Left renal cortex interstitium (tissue), 4 donors: ENCODE results near the gene INCENP. TPM values are rescaled to one million over a fixed set of nuclear protein-coding genes. Genes with fewer than 3 reads are reported as not detected.
"Not testable (repeated sequence)": the region's sequence is repeated elsewhere in the genome, so short reads cannot be mapped to it uniquely, and the experiment has no call there.

Source experiments
- DNase-seq, 4 donors: peaks; one replicate each; pipeline ENCODE4 v3.0.0-alpha.2; 2013; ENCODE audit warnings: low read depth in 4 of 4, low spot score in 2 of 4, missing footprints in 1 of 4
- polyA plus RNA-seq, 4 donors: library from polyadenylated mRNA; unstranded; fragments of 120-200 nt; gene quantifications; one replicate each; pipeline ENCODE4 v1.2.1, GENCODE V29; 2013; ENCODE audit not compliant: insufficient read length in 4 of 4

The INCENP gene
- polyA plus RNA-seq, 4 donors: 31.6 to 42.7 (median 39.0) TPM

DNA sequence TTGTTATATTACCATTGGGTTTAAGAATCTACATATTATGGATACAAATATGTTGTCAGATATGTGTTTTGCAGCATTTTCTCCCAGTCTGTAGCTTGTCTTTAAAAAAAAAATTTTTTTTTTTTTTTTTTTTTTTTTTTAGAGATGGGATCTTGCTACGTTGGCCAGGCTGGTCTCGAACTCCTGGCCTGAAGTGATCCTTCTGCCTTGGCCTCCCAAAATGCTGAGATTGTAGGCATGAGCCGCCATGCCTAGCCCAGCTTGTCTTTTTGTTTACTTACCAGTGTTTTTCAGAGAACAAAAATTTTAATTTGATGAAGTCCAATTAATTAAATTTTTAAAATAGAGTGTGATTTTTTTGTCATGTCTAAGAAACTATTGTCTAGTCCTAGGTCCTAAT is 29.8 kb downstream of the INCENP start:
- no peak for DNase-seq

- no peak for DNase-seq
Measured at GRCh38 chr11:62157603-62158002, 33.8 kb downstream of the INCENP start.

DNA sequence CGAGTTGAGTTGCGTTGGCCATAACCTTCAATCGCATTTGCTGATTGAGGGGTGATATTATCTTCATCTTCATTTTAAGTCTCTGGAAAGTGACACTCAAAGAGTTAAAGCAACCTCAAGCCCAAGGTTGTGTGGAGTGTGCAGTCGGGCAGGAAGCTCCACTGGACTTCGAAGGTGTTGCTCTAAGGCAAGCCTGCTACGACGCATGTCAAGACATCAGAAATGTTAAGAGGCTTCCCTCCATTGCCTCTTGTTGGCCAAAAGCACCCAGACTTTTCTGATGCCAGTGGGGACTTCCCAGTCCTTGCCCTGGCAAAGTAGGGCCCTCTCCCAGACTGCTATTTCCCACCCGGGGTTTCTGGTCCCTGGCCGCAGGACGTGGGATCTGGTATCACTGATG is 42.6 kb downstream of the INCENP start:
- DNase-seq: no peak

DNA sequence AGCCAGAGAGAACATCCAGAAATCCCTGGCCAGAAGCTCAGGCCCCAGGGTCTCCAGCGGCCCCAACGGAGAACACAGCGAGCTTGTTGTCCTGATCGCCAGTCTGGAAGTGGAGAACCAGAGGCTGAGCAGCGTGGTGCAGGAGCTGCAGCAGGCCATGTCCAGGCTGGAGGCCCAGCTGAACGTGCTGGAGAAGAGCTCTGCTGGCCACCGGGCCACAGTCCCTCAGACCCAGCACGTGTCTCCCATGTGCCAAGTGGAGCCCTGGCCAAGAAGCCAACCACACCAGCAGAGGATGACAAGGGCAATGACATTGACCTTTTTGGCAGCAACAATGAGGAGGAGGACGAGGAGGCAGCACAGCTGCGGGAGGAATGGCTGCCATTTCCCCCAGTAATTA is 45.6 kb downstream of the INCENP start:
- no peak for DNase-seq

DNA sequence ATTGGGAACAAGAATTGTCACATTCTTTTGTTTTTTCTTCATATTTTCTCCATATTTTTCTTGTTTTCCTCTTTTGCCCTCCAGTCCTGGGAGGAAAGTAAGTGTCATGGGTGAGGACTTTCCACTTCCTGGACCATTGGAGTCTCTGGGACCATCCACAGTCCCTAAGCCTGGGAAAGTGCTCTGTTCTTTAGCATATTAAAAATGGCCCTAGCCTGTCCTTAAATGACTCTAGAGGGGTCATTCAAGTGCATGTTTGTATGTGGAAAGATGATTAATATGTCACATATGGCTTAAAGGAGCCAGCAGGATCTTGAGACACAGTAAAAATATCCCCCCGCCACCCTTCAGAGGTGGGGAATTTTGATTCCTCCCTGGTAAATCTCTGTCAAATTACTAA is 46.1 kb downstream of the INCENP start:
- no peak for DNase-seq

DNA sequence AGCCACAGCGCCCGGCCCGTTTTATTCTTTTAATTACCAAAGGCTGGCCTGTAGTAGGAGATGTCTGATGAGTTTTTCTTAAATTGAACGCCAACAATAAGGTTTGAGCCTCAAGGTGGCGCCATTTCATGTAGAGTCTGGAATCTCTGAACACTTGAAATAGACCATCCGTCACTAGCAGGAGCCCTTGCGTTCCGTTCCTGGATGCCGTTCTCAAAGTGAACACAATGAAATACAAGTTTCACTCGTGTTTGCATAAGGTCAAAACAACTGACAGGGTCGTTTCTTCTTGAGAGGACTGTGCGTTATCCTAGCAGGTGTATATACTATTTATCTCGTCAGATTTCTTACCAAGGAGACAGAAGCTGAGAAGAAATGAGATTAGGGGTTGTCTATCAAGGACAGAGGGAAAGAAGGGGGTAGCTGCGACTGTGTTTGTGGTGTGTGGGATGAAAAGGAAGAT is 47.5 kb downstream of the INCENP start:
- peak; percentile 56 to 84 (median 65) for DNase-seq

GRCh38 chr11:62172294-62172693 is 48.5 kb downstream of the INCENP start:
- DNase-seq: no peak

GRCh38 chr11:62176766-62177165 is 53.0 kb downstream of the INCENP start:
- no peak for DNase-seq

DNA sequence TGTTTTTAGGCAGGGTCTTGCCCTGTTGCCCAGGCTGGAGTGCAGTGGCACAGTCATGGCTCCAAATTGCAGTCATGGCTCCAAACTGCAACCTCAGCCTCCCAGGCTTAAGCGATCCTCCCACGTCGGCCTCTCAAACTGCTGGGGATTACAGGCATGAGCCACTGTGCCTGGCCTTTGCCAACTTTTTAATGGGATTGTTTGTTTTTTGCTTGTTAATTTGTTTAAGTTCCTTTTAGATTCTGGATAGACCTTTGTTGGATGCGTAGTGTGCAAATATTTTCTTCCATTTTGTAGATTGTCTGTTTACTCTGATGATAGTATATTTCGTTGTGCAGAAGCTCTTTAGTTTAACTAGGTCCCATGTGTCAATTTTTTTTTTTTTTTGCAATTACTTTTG is 56.2 kb downstream of the INCENP start:
- no peak for DNase-seq

DNA sequence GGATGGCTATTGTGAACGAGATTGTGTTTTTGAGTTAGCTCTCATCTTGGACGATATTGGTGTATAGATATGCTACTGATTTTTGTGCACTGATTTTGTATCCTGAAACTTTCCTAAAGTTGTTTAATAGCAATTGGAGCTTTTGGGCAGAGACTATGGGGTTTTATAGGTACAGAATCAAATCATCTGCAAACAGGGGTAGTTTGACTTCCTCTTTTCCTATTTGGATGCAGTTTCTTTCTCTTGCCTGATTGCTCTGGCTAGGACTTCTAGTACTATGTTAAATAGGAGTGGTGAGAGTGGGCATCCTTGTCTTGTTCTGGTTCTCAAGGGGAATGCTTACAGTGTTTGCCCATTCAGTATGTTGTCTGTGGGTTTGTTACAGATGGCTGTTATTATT is 57.3 kb downstream of the INCENP start:
- DNase-seq: no peak

DNA sequence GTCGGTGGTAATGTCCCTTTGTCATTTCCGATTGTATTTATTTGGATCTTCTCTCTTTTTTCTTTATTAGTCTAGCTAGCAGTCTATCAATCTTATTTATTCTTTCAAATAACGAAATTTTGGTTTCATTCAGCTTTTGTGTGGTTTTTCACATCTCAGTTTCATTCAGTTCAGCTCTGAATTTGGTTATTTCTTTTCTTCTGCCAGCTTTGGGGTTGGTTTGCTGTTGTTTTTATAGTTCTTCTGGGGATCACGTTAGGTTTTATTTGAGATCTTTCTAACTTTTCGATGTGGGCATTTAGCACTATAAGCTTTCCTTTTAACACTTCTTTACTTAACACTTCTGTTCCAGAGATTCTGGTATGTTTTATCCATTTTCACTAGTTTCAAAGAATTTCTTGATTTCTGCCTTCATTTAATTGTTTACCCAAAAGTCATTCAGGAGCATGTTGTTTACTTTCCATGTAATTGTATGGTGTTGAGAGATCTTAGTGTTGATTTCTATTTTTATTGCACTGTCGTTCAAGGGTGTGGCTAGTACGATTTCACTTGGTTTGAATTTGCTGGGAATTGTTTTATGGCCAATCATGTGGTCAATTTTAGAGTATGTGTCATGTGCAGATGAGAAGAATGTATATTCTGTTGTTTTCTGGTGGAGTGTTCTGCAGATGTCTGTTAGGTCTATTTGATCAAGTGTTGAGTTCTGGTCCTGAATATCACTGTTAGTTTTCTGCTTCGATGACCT is 58.5 kb downstream of the INCENP start:
- no peak for DNase-seq

- no peak for DNase-seq
Measured at GRCh38 chr11:62186195-62186594, 62.4 kb downstream of the INCENP start.

GRCh38 chr11:62190011-62190410 is 66.2 kb downstream of the INCENP start, which contains the start of gene SCGB1D1:
Gene SCGB1D1 (plus strand): TSS chr11:62190216. CDS start chr11:62190285, 69 bp downstream.
- no peak for DNase-seq

DNA sequence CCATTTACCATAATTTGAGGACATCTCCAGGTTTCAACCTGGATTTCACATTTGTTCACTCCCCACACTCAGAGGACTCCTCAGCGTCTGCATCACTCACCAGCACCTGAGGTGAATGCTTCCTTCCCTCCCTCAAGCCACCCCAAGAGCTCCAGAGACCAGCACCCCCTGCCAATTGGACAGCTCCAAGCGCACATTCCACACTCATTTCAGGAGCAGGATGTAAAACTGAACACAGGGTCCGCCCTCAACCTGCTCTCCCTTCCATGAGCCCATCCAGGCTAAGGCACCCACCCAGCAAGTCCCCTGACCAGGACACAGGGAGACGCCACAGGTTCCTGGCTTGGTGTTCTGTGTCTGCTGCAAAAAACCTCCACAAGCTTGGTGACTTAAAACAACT is 70.1 kb downstream of the INCENP start:
- no peak for DNase-seq

DNA sequence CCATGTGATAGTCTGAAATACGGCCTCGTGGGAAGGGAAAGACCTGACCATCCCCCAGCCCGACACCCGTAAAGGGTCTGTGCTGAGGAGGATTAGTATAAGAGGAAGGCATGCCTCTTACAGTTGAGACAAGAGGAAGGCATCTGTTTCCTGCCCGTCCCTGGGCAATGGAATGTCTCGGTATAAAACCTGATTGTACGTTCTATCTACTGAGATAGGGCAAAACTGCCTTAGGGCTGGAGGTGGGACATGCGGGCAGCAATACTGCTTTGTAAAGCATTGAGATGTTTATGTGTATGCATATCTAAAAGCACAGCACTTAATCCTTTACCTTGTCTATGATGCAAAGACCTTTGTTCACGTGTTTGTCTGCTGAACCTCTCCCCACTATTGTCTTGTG is 71.2 kb downstream of the INCENP start:
- not testable (repeated sequence) for DNase-seq

DNA sequence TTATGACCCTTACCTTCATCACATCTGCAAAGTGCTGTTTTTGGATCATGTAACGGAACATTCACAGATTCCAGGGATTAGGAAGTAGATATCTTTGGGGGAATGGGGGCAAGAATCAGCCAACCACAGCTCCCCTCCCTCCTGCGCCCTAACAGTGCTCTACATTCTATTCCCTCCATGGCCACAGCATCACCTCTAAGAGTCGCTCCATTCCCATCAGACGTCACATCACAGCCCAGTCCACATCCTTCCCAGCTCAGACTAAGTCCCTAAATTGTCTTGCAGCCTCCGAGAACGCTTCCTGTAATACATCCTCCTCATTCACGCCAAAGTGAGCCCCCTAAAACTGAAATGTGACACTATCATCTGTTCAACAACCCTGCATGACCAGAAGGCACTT is 72.1 kb downstream of the INCENP start:
- no peak for DNase-seq

GRCh38 chr11:62197400-62197799 is 73.6 kb downstream of the INCENP start:
- DNase-seq: not testable (repeated sequence)

GRCh38 chr11:62201376-62201775 is 77.6 kb downstream of the INCENP start:
- DNase-seq: no peak

Other genes with a start within 250 kb of the INCENP start
- gene FADS3, start 232.5 kb upstream of the INCENP start, polyA plus RNA-seq: 10 to 100 TPM; 16.2 to 21.5 (median 16.8) TPM
- gene RAB3IL1, start 206.4 kb upstream of the INCENP start, polyA plus RNA-seq: 10 to 100 TPM; 18.8 to 28.5 (median 23.5) TPM
- gene BEST1, start 173.7 kb upstream of the INCENP start, polyA plus RNA-seq: 1 to 10 TPM; 3.7 to 6.8 (median 4.9) TPM
- gene FTH1, start 156.4 kb upstream of the INCENP start, polyA plus RNA-seq: 1,000 to 10,000 TPM; 2,075 to 2,330 (median 2,257) TPM
- gene SCGB1D1, start 66.2 kb downstream of the INCENP start, polyA plus RNA-seq: not detected
- under 1 TPM in 2 of 4 donors, not detected in 2; 0.30 to 0.71 TPM for gene SCGB2A1, start 84.7 kb downstream of the INCENP start, polyA plus RNA-seq
- 1 to 10 TPM; 1.1 to 2.3 (median 1.4) TPM for gene SCGB1D2, start 118.2 kb downstream of the INCENP start, polyA plus RNA-seq
- gene SCGB2A2, start 146.1 kb downstream of the INCENP start, polyA plus RNA-seq: not detected
- gene SCGB1D4, start 175.1 kb downstream of the INCENP start, polyA plus RNA-seq: not detected
- gene ASRGL1, start 213.4 kb downstream of the INCENP start, polyA plus RNA-seq: 10 to 100 TPM; 43.2 to 74.6 (median 55.0) TPM